Esophagus muscularis mucosa (tissue), 3 donors: Measurements from ENCODE around the gene ZNF296.

Experiments used
- CTCF ChIP-seq, 3 experiments: fragments of 200-600 bp in 2 of 3; fragments of 450-650 bp in 1 of 3; sonication (generic) in 2 of 3; IDR thresholded peaks; one replicate each; pipeline ENCODE4 v1.5.1; 2017 to 2019; ENCODE audit warnings: antibody characterized with exemption in 3 of 3, mild to moderate bottlenecking in 2 of 3, moderate library complexity in 1 of 3
- POLR2A ChIP-seq: fragments of 450-650 bp; IDR thresholded peaks from one replicate; pipeline ENCODE4 v1.6.1; 2017; ENCODE audit warnings: antibody characterized with exemption, moderate library complexity, mild to moderate bottlenecking, low read depth

- TF ChIP-seq CTCF (IDR thresholded peaks at IDR 0.05) (no peak), POLR2A (no peak)
Measured at GRCh38 chr19:45104658-45105349, 28.5 kb upstream of the ZNF296 start.
